Measurements from ENCODE around the gene NDE1. TPM values are rescaled to one million over a fixed set of nuclear protein-coding genes. Genes with fewer than 3 reads are reported as not detected.
"Not testable (repeated sequence)": the region's sequence is repeated elsewhere in the genome, so short reads cannot be mapped to it uniquely, and the experiment has no call there.

NDE1 gene
- total RNA-seq, 2 donors from 2014 or later = 38.5 to 50.3 TPM

DNA sequence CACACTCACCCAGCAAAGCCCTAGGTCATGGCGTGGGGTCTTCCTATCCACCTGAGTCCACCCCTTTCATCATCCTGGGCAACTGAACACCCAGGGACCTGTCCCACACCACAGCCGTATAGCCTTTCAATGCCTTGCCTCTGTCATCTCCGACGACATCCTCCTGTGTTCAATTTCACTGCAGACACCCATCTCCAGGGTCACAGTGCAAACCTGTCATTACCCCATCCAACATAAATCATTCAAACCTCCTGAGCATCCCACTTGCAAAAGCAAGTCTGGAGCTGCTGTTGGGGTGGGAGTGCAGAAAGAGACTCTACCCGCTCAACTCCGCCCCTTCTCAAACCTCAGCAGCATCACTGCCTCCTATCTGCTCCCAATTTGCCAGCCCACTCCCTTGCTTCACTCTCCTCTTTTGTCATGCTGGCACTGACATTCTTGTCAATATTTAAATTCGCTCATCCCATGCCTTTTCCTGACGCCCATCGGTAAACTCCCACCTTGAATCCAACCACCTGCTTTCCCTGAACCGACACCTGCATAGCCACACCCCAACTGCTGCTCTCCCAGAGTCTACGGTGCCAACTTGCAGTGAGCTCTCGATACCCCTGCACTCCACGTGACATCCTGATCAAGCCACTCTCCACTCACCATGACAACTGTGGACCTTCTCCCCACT, 44.1 kb upstream of the NDE1 start:
- DNase-seq = no peak
- Histone ChIP-seq H3K9ac (ENCODE audit: low read depth in 2 of 2, low read length in 2 of 2) (no peak overlapping the region), H3K27ac (no peak overlapping the region), H3K9me3 (no peaks in the 10 kb centered on the region), H3K4me1 (no peaks in the 10 kb centered on the region), H3K4me3 (no peak overlapping the region), H3K36me3 (peaks cover 35% of the 10 kb centered on the region), H3K27me3 (no peaks in the 10 kb centered on the region)
- intact Hi-C loops (cut with DNase I) = no loop called here
- TF ChIP-seq, protein P1, sequence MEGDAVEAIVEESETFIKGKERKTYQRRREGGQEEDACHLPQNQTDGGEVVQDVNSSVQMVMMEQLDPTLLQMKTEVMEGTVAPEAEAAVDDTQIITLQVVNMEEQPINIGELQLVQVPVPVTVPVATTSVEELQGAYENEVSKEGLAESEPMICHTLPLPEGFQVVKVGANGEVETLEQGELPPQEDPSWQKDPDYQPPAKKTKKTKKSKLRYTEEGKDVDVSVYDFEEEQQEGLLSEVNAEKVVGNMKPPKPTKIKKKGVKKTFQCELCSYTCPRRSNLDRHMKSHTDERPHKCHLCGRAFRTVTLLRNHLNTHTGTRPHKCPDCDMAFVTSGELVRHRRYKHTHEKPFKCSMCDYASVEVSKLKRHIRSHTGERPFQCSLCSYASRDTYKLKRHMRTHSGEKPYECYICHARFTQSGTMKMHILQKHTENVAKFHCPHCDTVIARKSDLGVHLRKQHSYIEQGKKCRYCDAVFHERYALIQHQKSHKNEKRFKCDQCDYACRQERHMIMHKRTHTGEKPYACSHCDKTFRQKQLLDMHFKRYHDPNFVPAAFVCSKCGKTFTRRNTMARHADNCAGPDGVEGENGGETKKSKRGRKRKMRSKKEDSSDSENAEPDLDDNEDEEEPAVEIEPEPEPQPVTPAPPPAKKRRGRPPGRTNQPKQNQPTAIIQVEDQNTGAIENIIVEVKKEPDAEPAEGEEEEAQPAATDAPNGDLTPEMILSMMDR (IDR thresholded peaks at IDR 0.05) = no peak

DNA sequence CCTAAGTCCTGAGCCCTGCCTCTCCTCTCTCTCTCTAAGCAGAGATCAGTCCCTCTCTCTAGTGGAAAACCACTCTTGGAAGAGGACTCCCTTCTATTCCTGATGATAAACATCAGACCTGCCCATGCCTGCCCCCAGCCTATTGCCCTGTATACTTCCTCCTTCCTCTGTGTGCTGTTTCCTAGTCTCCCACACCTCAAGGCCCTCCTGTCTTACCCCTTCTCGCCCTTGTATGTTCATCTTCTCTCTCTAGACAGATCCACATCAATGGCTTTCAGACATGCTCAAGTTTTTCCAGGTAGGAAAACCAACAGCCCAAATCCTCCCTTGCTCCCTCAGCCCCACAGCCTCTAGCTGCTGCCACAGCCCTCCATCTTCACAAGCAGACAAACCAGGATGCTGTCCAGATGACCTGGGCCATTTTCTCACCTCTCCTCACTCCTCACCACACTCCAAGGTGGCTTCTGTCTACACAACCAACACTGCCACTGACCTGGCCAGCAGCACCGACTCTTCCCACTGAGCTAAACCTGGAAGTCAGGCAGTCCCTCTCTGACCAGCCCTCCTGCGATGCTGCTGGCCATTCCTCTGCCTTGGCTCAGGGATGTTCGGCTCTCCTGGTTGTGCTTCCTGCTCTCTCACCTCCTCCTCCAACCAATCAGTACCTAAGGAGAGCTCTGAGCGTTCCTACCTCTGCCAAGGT, 43.4 kb upstream of the NDE1 start:
- H3K9ac ChIP-seq (ENCODE audit: low read depth in 2 of 2, low read length in 2 of 2) = no peak overlapping the region

DNA sequence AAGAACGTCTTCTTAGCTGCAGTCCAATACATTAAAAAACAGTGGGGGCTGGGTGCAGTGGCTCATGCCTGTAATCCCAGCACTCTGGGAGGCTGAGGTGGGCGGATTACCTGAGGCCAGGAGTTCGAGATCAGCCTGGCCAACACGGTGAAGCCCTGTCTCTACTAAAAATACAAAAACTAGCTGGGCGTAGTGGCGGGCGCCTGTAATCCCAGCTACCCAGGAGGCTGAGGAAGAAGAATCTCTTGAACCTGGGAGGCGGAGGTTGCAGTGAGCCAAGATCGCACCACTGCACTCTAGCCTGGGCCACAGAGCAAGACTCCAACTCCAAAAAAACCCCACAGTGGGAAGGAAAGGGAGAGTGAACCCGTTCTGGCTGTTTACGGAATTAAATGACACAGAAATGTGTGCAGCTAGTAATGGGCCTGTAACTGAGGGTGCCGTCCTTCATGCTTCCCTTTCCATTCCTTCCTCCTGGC, 42.8 kb upstream of the NDE1 start:
- H3K9me3 ChIP-seq; H3K27me3 ChIP-seq; DNase-seq; H3K9ac ChIP-seq (ENCODE audit: low read depth in 2 of 2, low read length in 2 of 2); H3K27ac ChIP-seq; H3K4me3 ChIP-seq; intact Hi-C loops (cut with DNase I); H3K4me1 ChIP-seq: not testable (repeated sequence)
- H3K36me3 ChIP-seq = peaks cover 32% of the 10 kb centered on the region

More for the DNA sequence above, 43.4 kb upstream of the NDE1 start:
- intact Hi-C loops (cut with DNase I) = no loop called here
- no peaks in the 10 kb centered on the region for H3K27me3 ChIP-seq
- no peak for DNase-seq
- peaks cover 31% of the 10 kb centered on the region for H3K36me3 ChIP-seq
- no peak overlapping the region for H3K27ac ChIP-seq
- TF ChIP-seq, protein P1 (IDR thresholded peaks at IDR 0.05) = no peak
- no peaks in the 10 kb centered on the region for H3K4me1 ChIP-seq
- H3K4me3 ChIP-seq = no peak overlapping the region
- H3K9me3 ChIP-seq = no peaks in the 10 kb centered on the region

DNA sequence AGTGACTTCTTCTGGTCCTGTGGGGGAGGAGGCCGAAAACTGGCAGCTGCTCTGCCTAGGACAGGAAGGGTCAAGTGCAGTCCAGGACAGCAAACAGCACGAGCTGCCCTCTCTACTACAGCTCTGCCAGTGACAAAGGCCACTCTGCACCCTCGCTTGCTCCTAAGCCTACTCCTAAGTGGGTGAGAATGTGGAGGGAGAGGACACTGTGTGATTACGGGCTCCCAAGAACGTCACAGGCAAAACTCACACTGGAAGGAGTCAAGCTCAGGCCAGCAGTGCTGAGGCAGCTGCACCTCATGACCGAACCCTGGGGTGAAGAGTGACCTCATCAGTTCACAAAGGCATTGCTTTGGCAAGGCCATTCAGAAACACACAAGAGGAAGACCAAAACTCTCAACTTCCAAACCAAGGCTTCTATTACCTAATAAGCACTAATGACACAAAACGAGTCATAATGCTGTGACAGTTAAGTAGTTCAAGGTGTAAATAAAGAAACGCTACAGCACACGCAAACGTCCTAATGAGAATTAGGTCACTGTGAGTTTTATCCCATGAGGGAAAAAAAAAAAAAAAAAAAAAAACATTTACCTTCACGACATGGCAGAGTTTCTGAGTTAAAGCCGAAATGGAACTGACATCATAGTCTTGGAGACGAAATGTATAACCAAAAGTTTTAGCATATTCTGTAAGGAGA, 42.2 kb upstream of the NDE1 start:
- DNase-seq = no peak
- intact Hi-C loops (cut with DNase I) = no loop called here

DNA sequence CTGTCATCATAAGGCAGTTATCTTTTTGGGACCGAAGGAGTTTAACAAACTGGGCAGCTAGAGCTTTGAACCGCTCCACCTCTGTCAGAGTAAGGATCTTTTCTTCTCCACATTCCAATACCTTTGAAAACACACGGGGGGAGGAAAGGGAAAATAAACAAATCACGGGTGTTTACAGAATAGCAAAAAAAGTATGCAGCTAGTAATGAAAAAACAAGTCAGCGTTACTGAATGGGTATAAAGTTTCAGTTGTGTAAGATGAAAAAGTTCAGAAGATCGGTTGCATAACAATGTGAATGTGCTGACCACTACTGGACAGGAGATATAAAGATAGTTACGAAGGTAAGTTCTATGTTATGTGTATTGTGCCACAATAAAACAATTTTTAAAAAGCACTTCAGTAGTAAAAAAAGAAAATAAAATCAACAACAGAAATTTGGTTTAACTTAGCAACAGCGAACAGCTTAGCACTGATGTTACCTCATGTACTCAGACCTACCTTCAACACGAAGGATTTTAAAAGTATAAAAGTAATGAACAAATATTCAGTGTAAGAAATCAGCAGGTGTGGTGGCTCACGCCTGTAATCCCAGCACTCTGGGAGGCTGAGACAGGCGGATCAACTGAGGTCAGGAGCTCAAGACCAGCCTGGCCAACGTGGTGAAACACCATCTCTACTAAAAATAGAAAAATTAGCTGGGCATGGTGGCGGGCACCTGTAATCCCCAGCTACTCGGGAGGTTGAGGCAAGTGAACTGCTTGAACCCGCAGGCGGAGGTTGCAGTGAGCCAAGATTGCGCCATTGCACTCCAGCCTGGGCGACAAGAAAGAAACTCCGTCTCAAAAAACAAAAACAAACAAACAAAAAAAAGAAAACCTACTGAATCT, 41.4 kb upstream of the NDE1 start:
- no peaks in the 10 kb centered on the region for H3K4me1 ChIP-seq
- intact Hi-C loops (cut with DNase I) = no loop called here

More for the DNA sequence above, 42.2 kb upstream of the NDE1 start:
- Histone ChIP-seq H3K4me1 (no peaks in the 10 kb centered on the region), H3K27me3 (no peaks in the 10 kb centered on the region), H3K9me3 (no peaks in the 10 kb centered on the region), H3K4me3 (no peak overlapping the region), H3K27ac (no peak overlapping the region), H3K36me3 (peaks cover 37% of the 10 kb centered on the region), H3K9ac (ENCODE audit: low read depth in 2 of 2, low read length in 2 of 2) (no peak overlapping the region)
- TF ChIP-seq, protein P1 (IDR thresholded peaks at IDR 0.05) = no peak

More for the DNA sequence above, 41.4 kb upstream of the NDE1 start:
- no peak overlapping the region for H3K9ac ChIP-seq (ENCODE audit: low read depth in 2 of 2, low read length in 2 of 2)
- no peak overlapping the region for H3K4me3 ChIP-seq
- H3K27me3 ChIP-seq = no peaks in the 10 kb centered on the region
- no peaks in the 10 kb centered on the region for H3K9me3 ChIP-seq
- H3K27ac ChIP-seq = no peak overlapping the region
- TF ChIP-seq, protein P1 (IDR thresholded peaks at IDR 0.05) = no peak
- DNase-seq = no peak
- H3K36me3 ChIP-seq = peaks cover 32% of the 10 kb centered on the region
